Activated T-helper 9 cell treated with anti-CD3 and anti-CD28 coated beads, Interleukin-2, amount 50 U/mL, for 16 hours (primary cell): ENCODE results near the gene TTC22.

ENCODE experiments used
- DNase-seq: peaks from one replicate; pipeline ENCODE4 v3.0.0-alpha.2; 2020; ENCODE audit warnings: low read depth

TTC22 gene

DNA sequence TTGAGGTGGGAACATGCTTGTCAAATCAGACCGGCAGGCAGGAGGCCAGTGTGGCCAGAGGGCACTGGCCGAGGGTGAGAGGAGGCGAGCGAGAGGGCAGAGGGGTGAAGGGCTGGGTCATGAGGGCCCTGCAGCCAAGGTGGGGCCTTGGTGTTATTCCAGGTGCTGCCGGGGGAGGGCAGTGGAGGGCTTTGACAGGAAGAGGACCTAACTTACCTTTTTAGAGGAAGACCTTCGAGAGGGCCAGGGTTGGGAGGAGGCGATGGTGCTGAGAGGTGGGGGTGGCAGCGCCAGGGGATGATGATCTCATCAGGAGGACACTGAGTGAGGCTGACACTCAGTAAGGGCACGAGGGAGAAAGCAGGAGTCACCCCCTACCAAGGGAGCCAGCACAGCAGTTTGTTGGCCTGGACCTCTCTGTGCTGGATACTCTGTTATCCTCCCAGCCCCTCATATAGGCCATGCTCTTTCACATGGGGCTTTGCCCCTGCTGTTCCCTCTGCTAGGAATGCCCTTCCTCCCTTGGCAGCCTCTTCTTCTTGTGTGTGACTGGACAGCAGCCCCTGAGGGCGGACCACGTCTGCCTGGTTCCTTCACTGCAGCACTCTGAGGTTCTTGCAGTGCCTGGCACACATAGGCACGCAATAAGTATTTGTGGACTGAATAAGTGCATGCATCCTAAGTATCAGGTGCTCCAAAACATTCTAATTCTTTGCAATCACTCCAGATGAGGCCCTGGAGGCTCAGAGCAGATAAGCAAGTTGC, 7.5 kb upstream of the TTC22 start:
- DNase-seq = no peak

DNA sequence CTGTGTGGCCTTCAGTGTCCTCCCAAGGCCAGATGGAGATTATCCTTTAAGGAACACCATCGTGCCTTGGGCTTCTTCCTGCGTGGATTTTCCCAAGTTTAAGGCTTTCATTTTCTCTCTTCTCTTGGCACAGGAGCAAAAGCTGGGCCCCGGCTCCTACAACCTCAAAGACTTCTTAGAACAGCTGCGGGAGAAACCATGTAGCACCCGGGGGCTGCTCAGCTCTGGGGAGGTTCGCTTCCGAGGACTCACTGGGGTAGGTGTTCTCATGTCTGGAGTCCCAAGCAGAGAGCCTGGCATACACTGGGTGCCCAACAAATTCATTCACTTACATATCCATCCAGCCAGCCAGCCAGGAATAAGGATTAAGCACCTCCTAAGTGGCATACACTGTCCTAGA, 6.6 kb upstream of the TTC22 start:
- no peak for DNase-seq

DNA sequence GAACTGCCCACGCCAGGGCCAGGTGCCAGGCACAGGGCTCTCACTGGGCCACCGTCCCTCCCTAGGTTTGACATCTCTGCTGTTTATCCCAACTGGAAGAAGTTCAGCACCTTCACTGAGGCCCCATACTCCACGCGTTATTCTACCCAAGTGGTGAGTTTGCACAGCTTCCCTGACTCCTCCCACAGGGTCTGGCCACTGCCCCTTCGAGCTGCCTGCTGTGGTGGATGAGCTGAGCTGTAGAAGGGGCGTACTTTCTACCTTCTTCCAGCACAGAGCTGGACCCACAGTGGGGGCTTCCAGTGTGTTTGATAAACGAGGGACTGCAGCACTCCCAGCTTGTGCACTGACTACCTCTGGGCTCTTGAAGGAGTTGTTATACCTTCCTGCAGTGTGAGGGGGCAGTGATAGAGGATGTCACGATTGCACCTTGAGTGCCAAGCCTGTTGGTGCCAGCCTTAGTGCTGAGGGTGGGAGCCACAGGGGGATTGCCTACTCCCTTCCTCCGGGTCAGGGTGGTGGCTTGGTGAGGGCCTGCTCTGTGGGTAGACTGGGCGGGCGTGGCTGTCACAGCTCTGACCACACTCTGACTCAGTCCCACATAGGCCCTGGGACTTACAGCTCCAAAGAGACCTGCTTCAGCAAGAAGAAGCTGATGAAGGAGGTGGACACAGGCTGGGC, 5.9 kb upstream of the TTC22 start:
- DNase-seq = no peak

- no peak for DNase-seq
Measured at GRCh38 chr1:54805981-54806381, 4.9 kb upstream of the TTC22 start.

DNA sequence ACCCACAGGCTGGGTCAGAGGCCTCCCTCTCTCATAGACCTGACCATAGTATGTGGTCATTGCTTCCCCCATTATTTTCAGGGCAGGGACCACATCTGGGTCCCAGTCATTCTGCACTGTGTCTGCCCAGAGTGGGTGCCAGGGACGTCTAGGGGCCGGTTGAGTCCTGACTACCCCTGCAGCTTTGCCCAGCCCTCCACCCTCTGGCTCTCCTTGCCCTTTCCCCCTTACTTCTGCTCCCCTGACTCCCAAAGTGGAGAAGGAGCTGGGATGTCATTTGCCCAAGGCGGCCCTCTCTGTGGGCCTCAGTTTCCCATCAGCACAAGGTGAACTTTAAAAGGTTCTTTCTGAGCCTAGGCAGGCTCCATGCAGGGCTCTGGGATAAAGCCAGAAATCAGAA, 4.3 kb upstream of the TTC22 start:
- no peak for DNase-seq

- DNase-seq = no peak
Measured at GRCh38 chr1:54804471-54805132, 3.5 kb upstream of the TTC22 start.

- no peak for DNase-seq
Measured at GRCh38 chr1:54803761-54804470, 2.8 kb upstream of the TTC22 start.

- no peak for DNase-seq
Measured at GRCh38 chr1:54800041-54800898, 853 bp downstream of the TTC22 start.

GRCh38 chr1:54798769-54799641, 2.1 kb downstream of the TTC22 start:
- peak; percentile 13 for DNase-seq

DNA sequence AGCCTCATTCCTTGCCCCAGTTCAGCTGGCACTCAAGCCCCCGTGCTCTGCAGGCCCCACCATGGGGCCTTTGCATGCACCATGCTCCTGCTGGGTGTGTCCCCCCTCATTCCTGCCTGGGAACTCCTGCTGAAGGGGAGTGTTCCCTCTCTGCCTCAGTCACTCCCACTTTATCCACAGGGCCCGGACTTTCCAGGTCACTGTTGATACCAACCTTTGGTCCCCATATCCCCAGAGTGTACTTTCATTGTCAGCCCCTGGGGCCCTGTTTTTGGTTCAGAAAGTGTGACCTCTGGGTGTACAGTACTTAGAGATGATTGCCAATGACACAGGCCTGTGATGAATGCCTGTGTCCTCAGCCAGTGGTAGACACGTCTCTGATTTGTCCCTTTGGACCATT, 2.9 kb downstream of the TTC22 start:
- no peak for DNase-seq

DNA sequence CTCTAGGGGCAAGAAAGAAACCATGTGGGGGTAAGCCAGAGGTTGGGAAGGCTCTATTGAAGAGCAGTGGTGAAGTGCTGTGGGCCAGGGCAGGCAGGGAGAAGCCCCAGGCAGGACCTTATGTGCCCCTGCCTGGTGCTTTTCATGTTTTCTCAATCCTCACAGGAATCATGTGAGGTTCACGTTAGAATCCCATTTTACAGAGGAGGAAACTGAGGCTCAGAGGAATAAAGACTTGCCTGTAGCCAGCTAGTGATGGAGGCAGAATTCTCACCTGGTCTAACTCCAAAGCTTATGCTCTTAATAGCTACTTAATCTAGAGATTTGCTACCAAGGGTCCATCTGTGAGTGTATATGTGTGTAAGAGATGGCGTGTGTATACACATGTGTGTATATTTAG, 4.2 kb downstream of the TTC22 start:
- no peak for DNase-seq

DNA sequence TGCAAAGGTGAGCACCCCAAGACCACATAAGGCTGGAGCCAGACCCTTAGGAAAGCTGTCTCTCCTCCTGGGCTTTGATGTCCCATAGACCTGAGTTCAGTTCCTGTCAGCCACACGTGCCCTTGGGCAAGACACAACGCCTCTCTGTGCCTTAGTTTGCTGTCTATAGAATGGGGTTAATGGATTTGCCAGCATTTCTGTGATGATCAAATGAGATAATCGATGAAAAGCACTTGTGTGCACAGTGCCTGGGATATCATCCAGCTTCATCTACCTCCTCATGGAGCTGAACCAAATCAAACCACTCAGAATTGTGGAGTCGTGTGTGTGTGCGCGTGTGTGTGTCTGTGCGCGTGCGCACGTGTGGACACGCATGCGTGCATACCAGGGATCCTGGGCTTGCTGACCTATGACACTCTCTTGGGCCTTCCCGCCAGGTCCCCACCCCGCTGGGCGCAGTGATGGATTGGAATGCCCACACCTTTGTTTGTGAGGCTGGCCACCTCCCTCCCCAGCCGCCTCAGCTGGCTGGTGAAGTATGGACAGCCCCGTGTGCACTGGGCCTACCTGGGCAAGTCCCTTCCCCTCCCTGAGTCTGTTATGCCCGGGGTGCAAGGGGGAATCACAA, 5.2 kb downstream of the TTC22 start:
- DNase-seq = no peak

- no peak for DNase-seq
Measured at GRCh38 chr1:54795356-54795665, 5.8 kb downstream of the TTC22 start.

GRCh38 chr1:54794451-54795355, 6.4 kb downstream of the TTC22 start:
- DNase-seq = no peak

DNA sequence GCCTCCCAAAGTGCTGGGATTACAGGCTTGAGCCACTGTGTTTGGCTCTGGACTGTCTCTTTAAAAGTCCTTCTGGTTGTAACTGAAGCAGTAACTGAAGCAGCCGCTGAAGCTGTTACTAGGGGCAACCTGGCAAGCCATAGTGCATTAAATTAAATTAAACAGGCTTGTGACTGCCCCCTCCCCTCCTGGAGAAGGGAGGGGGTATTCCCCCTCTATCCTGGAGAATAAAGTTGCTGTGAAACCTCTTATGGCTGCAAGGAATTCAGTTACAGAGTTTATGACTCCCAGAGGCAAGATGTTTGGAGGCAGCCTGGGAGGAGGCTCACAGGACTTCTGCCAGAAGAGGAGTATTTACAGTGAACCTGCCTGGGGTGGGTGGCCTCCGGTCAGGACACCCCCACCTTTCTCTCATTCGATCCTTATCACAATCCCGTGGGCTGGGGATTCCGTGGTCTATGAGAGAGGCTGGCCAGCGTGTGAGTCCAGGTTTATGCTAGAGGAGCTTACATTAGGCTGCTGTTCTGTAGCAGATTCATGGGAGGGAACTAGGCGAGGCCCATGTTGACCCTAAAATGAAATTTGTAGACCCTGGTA, 8.3 kb downstream of the TTC22 start:
- DNase-seq = no peak

GRCh38 chr1:54791880-54792522, 9.1 kb downstream of the TTC22 start:
- DNase-seq = no peak

GRCh38 chr1:54788459-54788858, 12.7 kb downstream of the TTC22 start:
- DNase-seq = no peak

DNA sequence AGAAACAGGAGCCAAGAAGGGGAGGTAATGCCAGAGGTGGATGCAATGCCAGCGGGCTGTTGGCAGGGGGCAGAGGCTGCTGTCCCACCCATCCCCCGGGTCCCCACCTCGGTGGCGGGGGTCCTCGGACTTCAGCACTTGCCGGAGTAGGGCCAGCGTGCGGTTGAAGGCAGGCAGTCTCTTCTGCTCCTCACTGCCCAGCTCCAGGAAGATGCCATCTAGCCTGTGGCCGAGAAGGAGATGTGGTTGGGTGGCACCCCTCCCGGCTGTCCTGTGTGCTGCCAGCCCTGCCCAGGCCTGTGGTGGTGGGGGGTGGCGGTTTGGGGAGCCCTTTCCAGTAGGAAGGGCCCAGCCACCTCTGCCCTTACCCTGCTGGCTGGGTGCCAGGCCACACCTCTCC, 13.5 kb downstream of the TTC22 start:
- DNase-seq = no peak
